ENCODE measurements around the gene ATG14. TPM values are rescaled to one million over a fixed set of nuclear protein-coding genes. Genes with fewer than 3 reads are reported as not detected.
"Not testable (repeated sequence)": the region's sequence is repeated elsewhere in the genome, so short reads cannot be mapped to it uniquely, and the experiment has no call there.

The ATG14 gene
- polyA plus RNA-seq, 1 experiment, result 9.2 TPM

DNA sequence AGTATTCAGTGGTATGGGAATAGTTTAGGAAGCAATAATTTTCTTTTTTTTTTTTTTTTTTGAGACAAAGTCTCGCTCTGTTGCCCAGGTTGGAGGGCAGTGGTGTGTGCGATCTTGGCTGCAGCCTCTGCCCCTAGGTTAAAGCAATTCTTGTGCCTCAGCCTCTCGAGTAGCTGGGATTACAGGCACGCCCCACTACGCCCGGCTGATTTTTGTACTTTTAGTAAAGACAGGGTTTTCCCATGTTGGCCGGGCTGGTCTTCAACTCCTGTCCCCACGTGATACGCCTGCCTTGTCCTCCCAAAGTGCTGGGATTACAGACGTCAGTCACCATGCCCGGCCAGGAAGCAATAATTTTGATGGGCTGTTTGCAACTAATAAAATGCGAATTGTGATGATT, 62.1 kb downstream of the ATG14 start:
- CTCF ChIA-PET, result interaction anchor here (0.7 to 3.3 kb wide), 4 partner anchors 14 to 103 kb away, joined by 3 to 12 read pairs (median 4); partner anchors contain the start of gene FBXO34
- TF ChIP-seq, protein P1, sequence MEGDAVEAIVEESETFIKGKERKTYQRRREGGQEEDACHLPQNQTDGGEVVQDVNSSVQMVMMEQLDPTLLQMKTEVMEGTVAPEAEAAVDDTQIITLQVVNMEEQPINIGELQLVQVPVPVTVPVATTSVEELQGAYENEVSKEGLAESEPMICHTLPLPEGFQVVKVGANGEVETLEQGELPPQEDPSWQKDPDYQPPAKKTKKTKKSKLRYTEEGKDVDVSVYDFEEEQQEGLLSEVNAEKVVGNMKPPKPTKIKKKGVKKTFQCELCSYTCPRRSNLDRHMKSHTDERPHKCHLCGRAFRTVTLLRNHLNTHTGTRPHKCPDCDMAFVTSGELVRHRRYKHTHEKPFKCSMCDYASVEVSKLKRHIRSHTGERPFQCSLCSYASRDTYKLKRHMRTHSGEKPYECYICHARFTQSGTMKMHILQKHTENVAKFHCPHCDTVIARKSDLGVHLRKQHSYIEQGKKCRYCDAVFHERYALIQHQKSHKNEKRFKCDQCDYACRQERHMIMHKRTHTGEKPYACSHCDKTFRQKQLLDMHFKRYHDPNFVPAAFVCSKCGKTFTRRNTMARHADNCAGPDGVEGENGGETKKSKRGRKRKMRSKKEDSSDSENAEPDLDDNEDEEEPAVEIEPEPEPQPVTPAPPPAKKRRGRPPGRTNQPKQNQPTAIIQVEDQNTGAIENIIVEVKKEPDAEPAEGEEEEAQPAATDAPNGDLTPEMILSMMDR (IDR thresholded peaks at IDR 0.05; ENCODE audit: insufficient read depth, low read depth, low read length), result no peak
- Histone ChIP-seq H3K4me3 (ENCODE audit: low read depth, low read length) (no peak overlapping the region), H3K36me3 (ENCODE audit: control insufficient read depth, insufficient read depth, low read length) (peaks cover 12% of the 10 kb centered on the region), H3K27me3 (ENCODE audit: control insufficient read depth, insufficient read depth, low read length) (no peaks in the 10 kb centered on the region)
- POLR2A ChIA-PET, result no interaction called here
- no peak for DNase-seq (ENCODE audit: low read depth)

DNA sequence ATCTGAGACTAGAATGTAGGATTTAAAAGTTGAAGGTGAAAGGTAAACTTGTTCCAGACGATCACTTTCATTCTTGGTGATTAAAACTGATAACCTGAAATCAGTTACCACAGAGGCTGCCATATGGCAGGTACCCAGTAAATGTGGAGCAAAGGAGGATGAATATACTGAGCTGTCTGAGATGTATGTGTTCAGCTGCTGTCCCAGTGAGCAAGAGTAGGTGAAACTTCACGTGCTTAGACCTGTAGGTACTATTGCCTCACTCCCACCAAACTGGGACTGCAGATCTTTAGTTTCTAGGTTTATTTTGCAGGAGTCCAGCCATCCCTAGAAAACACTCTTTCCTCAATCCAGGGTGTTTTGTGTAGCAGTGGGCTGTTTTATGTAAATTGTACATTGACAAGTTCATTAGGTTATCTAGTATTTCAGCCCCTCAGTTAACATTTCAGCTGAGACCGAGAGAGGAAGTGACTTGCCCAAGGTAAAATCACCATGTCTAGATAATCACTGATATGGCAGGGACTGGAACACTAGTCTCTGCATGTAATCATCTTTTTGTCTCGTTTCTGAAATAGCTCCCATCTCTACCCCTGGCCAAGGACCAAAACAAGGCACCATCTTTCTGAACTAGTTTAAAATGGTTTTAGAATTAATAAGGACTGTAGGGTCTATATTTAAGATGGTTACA, 62.7 kb downstream of the ATG14 start:
- no peak for DNase-seq (ENCODE audit: low read depth)
- Histone ChIP-seq H3K4me3 (ENCODE audit: low read depth, low read length) (no peak overlapping the region), H3K36me3 (ENCODE audit: control insufficient read depth, insufficient read depth, low read length) (peaks cover 12% of the 10 kb centered on the region), H3K27me3 (ENCODE audit: control insufficient read depth, insufficient read depth, low read length) (no peaks in the 10 kb centered on the region)
- CTCF ChIA-PET, result interaction anchor here (1.4 to 3.3 kb wide), 2 partner anchors 7 to 78 kb away, joined by 4 to 12 read pairs; partner anchors contain the start of gene FBXO34
- POLR2A ChIA-PET, result no interaction called here
- TF ChIP-seq, protein P1 (IDR thresholded peaks at IDR 0.05; ENCODE audit: insufficient read depth, low read depth, low read length), result no peak

DNA sequence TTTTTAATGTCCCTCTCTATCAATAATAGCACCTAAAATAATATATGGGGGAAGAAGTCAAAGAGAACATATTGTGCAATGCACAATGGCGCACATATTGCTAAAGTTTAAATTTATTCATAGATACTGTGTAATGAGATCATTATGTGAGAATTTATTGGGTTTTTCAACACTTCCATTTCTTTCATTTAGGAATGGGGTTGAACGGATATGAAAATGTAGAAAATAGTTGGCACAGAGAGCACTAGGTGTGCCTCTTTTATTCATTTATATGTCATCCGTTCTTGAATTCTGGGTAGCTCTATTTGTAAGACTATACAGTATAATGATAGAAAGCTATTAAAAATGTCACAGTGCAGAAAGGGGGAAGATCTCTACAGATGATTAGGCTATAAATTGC, 63.9 kb downstream of the ATG14 start:
- ChIA-PET POLR2A (no interaction called here), CTCF (interaction anchor here (0.8 to 1.4 kb wide), 2 partner anchors 8 to 76 kb away, joined by 3 to 4 read pairs; no protein-coding TSS in a partner anchor)
- TF ChIP-seq, protein P1 (IDR thresholded peaks at IDR 0.05; ENCODE audit: insufficient read depth, low read depth, low read length), result no peak
- DNase-seq (ENCODE audit: low read depth), result no peak
- H3K36me3 ChIP-seq (ENCODE audit: control insufficient read depth, insufficient read depth, low read length), result peaks cover 12% of the 10 kb centered on the region
- H3K4me3 ChIP-seq (ENCODE audit: low read depth, low read length), result no peak overlapping the region
- no peaks in the 10 kb centered on the region for H3K27me3 ChIP-seq (ENCODE audit: control insufficient read depth, insufficient read depth, low read length)

DNA sequence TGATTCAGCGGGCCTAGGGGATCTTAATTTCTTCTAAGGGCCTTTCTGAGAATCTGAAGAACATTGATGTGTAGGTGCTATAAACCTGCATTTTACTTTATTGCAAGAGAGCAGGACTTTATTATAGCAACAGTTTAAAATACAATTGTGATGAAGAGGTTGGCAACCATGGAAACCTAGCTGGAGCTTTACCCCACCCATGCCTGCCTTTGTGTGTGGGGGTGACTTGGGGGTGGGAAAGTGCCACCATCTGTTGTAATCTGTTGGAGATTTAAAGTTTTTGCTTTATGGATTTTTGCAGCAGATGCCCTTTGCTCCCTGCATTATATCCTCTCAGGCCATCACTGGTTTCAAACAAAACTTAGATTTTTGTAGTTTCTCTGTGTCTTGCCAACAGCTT, 64.6 kb downstream of the ATG14 start:
- Histone ChIP-seq H3K4me3 (ENCODE audit: low read depth, low read length) (no peak overlapping the region), H3K36me3 (ENCODE audit: control insufficient read depth, insufficient read depth, low read length) (peaks cover 8% of the 10 kb centered on the region), H3K27me3 (ENCODE audit: control insufficient read depth, insufficient read depth, low read length) (no peaks in the 10 kb centered on the region)
- ChIA-PET CTCF (interaction anchor here (0.8 to 2.5 kb wide), 2 partner anchors 8 to 75 kb away, joined by 3 to 19 read pairs; no protein-coding TSS in a partner anchor), POLR2A (no interaction called here)
- no peak for DNase-seq (ENCODE audit: low read depth)
- TF ChIP-seq, protein P1 (IDR thresholded peaks at IDR 0.05; ENCODE audit: insufficient read depth, low read depth, low read length), result no peak

DNA sequence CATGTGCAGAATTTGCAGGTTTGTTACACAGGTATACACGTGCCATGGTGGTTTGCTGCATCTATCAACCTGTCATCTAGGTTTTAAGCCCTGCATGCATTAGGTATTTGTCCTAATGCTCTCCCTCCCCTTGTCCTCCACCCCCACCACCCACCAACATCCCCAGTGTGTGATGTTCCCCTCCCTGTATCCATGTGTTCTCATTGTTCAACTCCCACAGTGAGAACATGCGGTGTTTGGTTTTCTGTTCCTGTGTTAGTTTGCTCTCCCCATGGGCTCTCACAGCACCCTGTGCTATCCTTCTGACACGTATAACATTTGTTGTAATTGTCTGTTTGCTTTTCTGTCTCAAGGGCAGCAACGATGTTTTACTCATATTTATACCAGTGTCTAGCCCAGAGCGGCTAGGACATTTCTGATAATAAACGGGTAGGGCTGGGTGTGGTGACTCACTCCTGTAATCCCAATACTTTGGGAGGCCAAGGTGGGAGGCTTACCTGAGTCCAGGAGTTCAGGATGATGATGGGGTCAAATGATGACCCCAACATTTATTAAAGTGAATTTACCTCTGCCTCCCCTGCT, 67.0 kb downstream of the ATG14 start:
- POLR2A ChIA-PET; H3K36me3 ChIP-seq (ENCODE audit: control insufficient read depth, insufficient read depth, low read length); DNase-seq (ENCODE audit: low read depth); H3K27me3 ChIP-seq (ENCODE audit: control insufficient read depth, insufficient read depth, low read length); H3K4me3 ChIP-seq (ENCODE audit: low read depth, low read length): not testable (repeated sequence)
- CTCF ChIA-PET, result interaction anchor here (2.5 kb wide), 1 partner anchor 11 kb away, joined by 19 read pairs; no protein-coding TSS in a partner anchor

Data from BJ (cell line).